Cardiac septum (tissue), 1 donor: ENCODE measurements around the gene SLC15A2. TPM values are rescaled to one million over a fixed set of nuclear protein-coding genes. Genes with fewer than 3 reads are reported as not detected.
"Not testable (repeated sequence)": the region's sequence is repeated elsewhere in the genome, so short reads cannot be mapped to it uniquely, and the experiment has no call there.

Source experiments
- DNase-seq: peaks from one replicate; pipeline ENCODE4 v3.0.0-alpha.2; 2020; ENCODE audit warnings: low spot score
- intact Hi-C: fragments of 100-400 bp; cut with DNase I; formaldehyde crosslinking; loops from one replicate; pipeline ENCODE4 v1.14.0; 2022
- total RNA-seq: library from RNA; stranded (reverse); fragmentation: NEBNext Ultra II Directional; extraction: Animal tissue kit (Norgen Biotek cat#: 25700); gene quantifications from one replicate; pipeline ENCODE4 v1.2.1, GENCODE V29; 2021
- donor health status: DM: no; HTN: no; CAD: no.

The SLC15A2 gene
- total RNA-seq, 1 donor from 2014 or later: 0.92 TPM

- DNase-seq: no peak
- intact Hi-C loops: no loop called here
Observed at GRCh38 chr3:121916189-121916588, 22.0 kb downstream of the SLC15A2 start.

GRCh38 chr3:121918779-121919483 is 24.7 kb downstream of the SLC15A2 start:
- no peak for DNase-seq
- intact Hi-C loops: no loop called here

GRCh38 chr3:121924734-121925133 is 30.5 kb downstream of the SLC15A2 start:
- intact Hi-C loops: no loop called here
- DNase-seq: no peak

- DNase-seq: no peak
- intact Hi-C loops: no loop called here
Observed at GRCh38 chr3:121926380-121926779, 32.2 kb downstream of the SLC15A2 start.

GRCh38 chr3:121938141-121938855 is 44.1 kb downstream of the SLC15A2 start:
- intact Hi-C loops, DNase-seq: not testable (repeated sequence)

- intact Hi-C loops: no loop called here
- no peak for DNase-seq
Observed at GRCh38 chr3:121941592-121941991, 47.4 kb downstream of the SLC15A2 start.

GRCh38 chr3:121942116-121942786 is 48.0 kb downstream of the SLC15A2 start:
- no peak for DNase-seq
- intact Hi-C loops: no loop called here

GRCh38 chr3:121943431-121943830 is 49.2 kb downstream of the SLC15A2 start:
- intact Hi-C loops: no loop called here
- no peak for DNase-seq

- intact Hi-C loops: no loop called here
- DNase-seq: no peak
Observed at GRCh38 chr3:121948641-121949040, 54.4 kb downstream of the SLC15A2 start.

GRCh38 chr3:121951291-121951919 is 57.2 kb downstream of the SLC15A2 start:
- intact Hi-C loops: no loop called here
- DNase-seq: no peak

GRCh38 chr3:121956363-121956762 is 62.2 kb downstream of the SLC15A2 start:
- DNase-seq: no peak
- intact Hi-C loops: no loop called here

GRCh38 chr3:121957674-121958415 is 63.6 kb downstream of the SLC15A2 start:
- no peak for DNase-seq

GRCh38 chr3:121958801-121959200 is 64.6 kb downstream of the SLC15A2 start:
- intact Hi-C loops: no loop called here
- no peak for DNase-seq

More at GRCh38 chr3:121957674-121958415, 63.6 kb downstream of the SLC15A2 start:
- intact Hi-C loops: no loop called here

GRCh38 chr3:121961283-121961682 is 67.1 kb downstream of the SLC15A2 start:
- no peak for DNase-seq
- intact Hi-C loops: no loop called here

GRCh38 chr3:121962443-121962842 is 68.2 kb downstream of the SLC15A2 start:
- intact Hi-C loops: no loop called here
- DNase-seq: no peak

GRCh38 chr3:121963608-121964007 is 69.4 kb downstream of the SLC15A2 start:
- intact Hi-C loops: no loop called here
- DNase-seq: no peak

GRCh38 chr3:121969631-121970030 is 75.4 kb downstream of the SLC15A2 start:
- no peak for DNase-seq
- intact Hi-C loops: no loop called here

GRCh38 chr3:121970047-121970446 is 75.8 kb downstream of the SLC15A2 start:
- no peak for DNase-seq
- intact Hi-C loops: no loop called here

- DNase-seq: no peak
- intact Hi-C loops: no loop called here
Observed at GRCh38 chr3:121974601-121975111, 80.5 kb downstream of the SLC15A2 start.
